ENCODE results near the gene FAM83F.

The FAM83F gene

GRCh38 chr22:40044102-40044869 is 49.5 kb downstream of the FAM83F start:
- peak; percentile 70 for TF ChIP-seq POLR2AphosphoS5 (IDR thresholded peaks at IDR 0.05; ENCODE audit: borderline replicate concordance, low read depth, low read length)
- peak; percentile 86 for TF ChIP-seq FOXP2 (optimal IDR thresholded peaks at IDR 0.05; ENCODE audit: control extremely low read depth, extremely low read length, insufficient read depth)
- TF ChIP-seq EZH2 (IDR thresholded peaks at IDR 0.05) = no peak
- DNase-seq (ENCODE audit: low read depth, low spot score) = peak; percentile 98
- Histone ChIP-seq H3K27ac (peak overlapping the region; percentile 92), H3K36me3 (ENCODE audit: insufficient read depth, low read length) (no peaks in the 10 kb centered on the region), H3K4me3 (peak overlapping the region; percentile 98), H3K9me3 (ENCODE audit: low read depth, low read length) (no peaks in the 10 kb centered on the region), H3K9ac (ENCODE audit: insufficient read length) (peak overlapping the region; percentile 86)

GRCh38 chr22:40044870-40045834 is 50.4 kb downstream of the FAM83F start:
- Histone ChIP-seq H3K9me3 (ENCODE audit: low read depth, low read length) (no peaks in the 10 kb centered on the region), H3K27ac (no peak overlapping the region), H3K9ac (ENCODE audit: insufficient read length) (peak overlapping the region; percentile 37), H3K4me3 (peak overlapping the region; percentile 98), H3K36me3 (ENCODE audit: insufficient read depth, low read length) (no peaks in the 10 kb centered on the region)
- TF ChIP-seq FOXP2 (optimal IDR thresholded peaks at IDR 0.05; ENCODE audit: control extremely low read depth, extremely low read length, insufficient read depth) (no peak), POLR2AphosphoS5 (IDR thresholded peaks at IDR 0.05; ENCODE audit: borderline replicate concordance, low read depth, low read length) (no peak), EZH2 (IDR thresholded peaks at IDR 0.05) (no peak)
- no peak for DNase-seq (ENCODE audit: low read depth, low spot score)

GRCh38 chr22:40046126-40046525 is 51.4 kb downstream of the FAM83F start:
- H3K9ac ChIP-seq (ENCODE audit: insufficient read length) = no peak overlapping the region
- no peak overlapping the region for H3K4me3 ChIP-seq
- H3K9me3 ChIP-seq (ENCODE audit: low read depth, low read length) = no peaks in the 10 kb centered on the region
- no peaks in the 10 kb centered on the region for H3K36me3 ChIP-seq (ENCODE audit: insufficient read depth, low read length)
- no peak for TF ChIP-seq EZH2 (IDR thresholded peaks at IDR 0.05)
- TF ChIP-seq POLR2AphosphoS5 (IDR thresholded peaks at IDR 0.05; ENCODE audit: borderline replicate concordance, low read depth, low read length) = no peak
- no peak for TF ChIP-seq FOXP2 (optimal IDR thresholded peaks at IDR 0.05; ENCODE audit: control extremely low read depth, extremely low read length, insufficient read depth)
- no peak for DNase-seq (ENCODE audit: low read depth, low spot score)
- no peak overlapping the region for H3K27ac ChIP-seq

GRCh38 chr22:40050258-40050657 is 55.5 kb downstream of the FAM83F start:
- DNase-seq (ENCODE audit: low read depth, low spot score) = no peak
- H3K9me3 ChIP-seq (ENCODE audit: low read depth, low read length) = no peaks in the 10 kb centered on the region
- H3K4me3 ChIP-seq = no peak overlapping the region
- TF ChIP-seq FOXP2 (optimal IDR thresholded peaks at IDR 0.05; ENCODE audit: control extremely low read depth, extremely low read length, insufficient read depth) (no peak), POLR2AphosphoS5 (IDR thresholded peaks at IDR 0.05; ENCODE audit: borderline replicate concordance, low read depth, low read length) (no peak), EZH2 (IDR thresholded peaks at IDR 0.05) (no peak)
- H3K27ac ChIP-seq = no peak overlapping the region
- H3K36me3 ChIP-seq (ENCODE audit: insufficient read depth, low read length) = no peaks in the 10 kb centered on the region
- H3K9ac ChIP-seq (ENCODE audit: insufficient read length) = no peak overlapping the region

- Histone ChIP-seq H3K27ac (no peak overlapping the region), H3K9me3 (ENCODE audit: low read depth, low read length) (no peaks in the 10 kb centered on the region), H3K4me3 (no peak overlapping the region), H3K36me3 (ENCODE audit: insufficient read depth, low read length) (no peaks in the 10 kb centered on the region), H3K9ac (ENCODE audit: insufficient read length) (no peak overlapping the region)
- no peak for DNase-seq (ENCODE audit: low read depth, low spot score)
- no peak for TF ChIP-seq POLR2AphosphoS5 (IDR thresholded peaks at IDR 0.05; ENCODE audit: borderline replicate concordance, low read depth, low read length)
These were observed 56.6 kb downstream of the FAM83F start for GRCh38 chr22:40051322-40051721.

GRCh38 chr22:40053460-40053859 is 58.7 kb downstream of the FAM83F start:
- DNase-seq (ENCODE audit: low read depth, low spot score) = no peak
- H3K9me3 ChIP-seq (ENCODE audit: low read depth, low read length) = no peaks in the 10 kb centered on the region
- no peak overlapping the region for H3K4me3 ChIP-seq
- no peak overlapping the region for H3K9ac ChIP-seq (ENCODE audit: insufficient read length)
- no peak overlapping the region for H3K27ac ChIP-seq
- no peaks in the 10 kb centered on the region for H3K36me3 ChIP-seq (ENCODE audit: insufficient read depth, low read length)
- TF ChIP-seq EZH2 (IDR thresholded peaks at IDR 0.05) = no peak
- TF ChIP-seq FOXP2 (optimal IDR thresholded peaks at IDR 0.05; ENCODE audit: control extremely low read depth, extremely low read length, insufficient read depth) = no peak

GRCh38 chr22:40054486-40054885 is 59.7 kb downstream of the FAM83F start:
- H3K27ac ChIP-seq = no peak overlapping the region

GRCh38 chr22:40055143-40055883 is 60.6 kb downstream of the FAM83F start:
- Histone ChIP-seq H3K36me3 (ENCODE audit: insufficient read depth, low read length) (no peaks in the 10 kb centered on the region), H3K27ac (no peak overlapping the region), H3K9ac (ENCODE audit: insufficient read length) (no peak overlapping the region), H3K4me3 (no peak overlapping the region), H3K9me3 (ENCODE audit: low read depth, low read length) (no peaks in the 10 kb centered on the region)
- DNase-seq (ENCODE audit: low read depth, low spot score) = no peak
- TF ChIP-seq FOXP2 (optimal IDR thresholded peaks at IDR 0.05; ENCODE audit: control extremely low read depth, extremely low read length, insufficient read depth) = no peak
- TF ChIP-seq EZH2 (IDR thresholded peaks at IDR 0.05) = no peak
- TF ChIP-seq POLR2AphosphoS5 (IDR thresholded peaks at IDR 0.05; ENCODE audit: borderline replicate concordance, low read depth, low read length) = no peak

More at GRCh38 chr22:40054486-40054885, 59.7 kb downstream of the FAM83F start:
- Histone ChIP-seq H3K4me3 (no peak overlapping the region), H3K9ac (ENCODE audit: insufficient read length) (no peak overlapping the region), H3K9me3 (ENCODE audit: low read depth, low read length) (no peaks in the 10 kb centered on the region), H3K36me3 (ENCODE audit: insufficient read depth, low read length) (no peaks in the 10 kb centered on the region)
- no peak for TF ChIP-seq EZH2 (IDR thresholded peaks at IDR 0.05)
- no peak for TF ChIP-seq FOXP2 (optimal IDR thresholded peaks at IDR 0.05; ENCODE audit: control extremely low read depth, extremely low read length, insufficient read depth)
- TF ChIP-seq POLR2AphosphoS5 (IDR thresholded peaks at IDR 0.05; ENCODE audit: borderline replicate concordance, low read depth, low read length) = no peak
- DNase-seq (ENCODE audit: low read depth, low spot score) = no peak

Data from SK-N-MC (cell line).